CD14-positive monocyte (primary cell): ENCODE measurements around the gene ANGEL2. TPM values are rescaled to one million over a fixed set of nuclear protein-coding genes. Genes with fewer than 3 reads are reported as not detected.

Experiments
- DNase-seq, 3 donors: peaks; one replicate each; pipeline ENCODE4 v3.0.0-alpha.2; 2011 to 2022
- H2AFZ ChIP-seq: 2 replicates; pipeline ENCODE4 v1.6.0; 2012; ENCODE audit warnings: mild to moderate bottlenecking, low read depth, low read length, inconsistent platforms; ENCODE audit not compliant: insufficient read depth, poor library complexity, severe bottlenecking
- H3K27ac ChIP-seq, 2 donors: 1 replicate in 1 of 2; 2 replicates in 1 of 2; pipeline ENCODE4 v1.5.1; 2012 to 2013; ENCODE audit warnings: low read length in 2 of 2, control low read depth in 1 of 2, inconsistent platforms in 1 of 2, low read depth in 1 of 2, mild to moderate bottlenecking in 1 of 2
- H3K27me3 ChIP-seq, 2 donors: one replicate each; pipeline versions ENCODE4 v1.6.0 to v1.6.1; 2011 to 2013; ENCODE audit warnings: low read length in 2 of 2; ENCODE audit not compliant: control insufficient read depth in 2 of 2, insufficient read depth in 2 of 2
- H3K36me3 ChIP-seq, 2 donors: replicated peaks in 1 of 2; 1 replicate in 1 of 2; 2 replicates in 1 of 2; pipeline versions ENCODE4 v1.5.1 to v1.6.1; 2012 to 2013; ENCODE audit warnings: low read length in 2 of 2, control low read depth in 1 of 2, inconsistent platforms in 1 of 2, mild to moderate bottlenecking in 1 of 2; ENCODE audit not compliant: insufficient read depth in 2 of 2, control insufficient read depth in 1 of 2
- H3K4me1 ChIP-seq, 2 donors: 1 replicate in 1 of 2; 2 replicates in 1 of 2; pipeline versions ENCODE4 v1.5.1 to v1.6.1; 2012 to 2013; ENCODE audit warnings: low read length in 2 of 2, control low read depth in 1 of 2, inconsistent platforms in 1 of 2, mild to moderate bottlenecking in 1 of 2, moderate library complexity in 1 of 2; ENCODE audit not compliant: insufficient read depth in 2 of 2, control insufficient read depth in 1 of 2
- H3K4me2 ChIP-seq: replicated peaks from 2 replicates; pipeline ENCODE3; 2012; ENCODE audit warnings: low read length, moderate library complexity, mild to moderate bottlenecking; ENCODE audit not compliant: poor library complexity, severe bottlenecking; ENCODE audit errors: extremely low read depth
- H3K4me3 ChIP-seq, 3 experiments: fragments of 200-600 bp in 1 of 3; sonication (generic) in 1 of 3; replicated peaks in 1 of 3; 1 replicate in 2 of 3; 2 replicates in 1 of 3; pipeline ENCODE4 v1.5.1; 2011 to 2013; ENCODE audit warnings: low read length in 3 of 3, mild to moderate bottlenecking in 3 of 3, control low read depth in 2 of 3, low read depth in 2 of 3, inconsistent platforms in 1 of 3, moderate library complexity in 1 of 3
- H3K79me2 ChIP-seq: 2 replicates; pipeline ENCODE4 v1.6.0; 2012; ENCODE audit warnings: mild to moderate bottlenecking, control low read depth, inconsistent platforms, low read length, moderate library complexity; ENCODE audit not compliant: insufficient read depth
- H3K9ac ChIP-seq: 2 replicates; pipeline ENCODE4 v1.6.0; 2017; ENCODE audit warnings: low read length, mild to moderate bottlenecking; ENCODE audit not compliant: insufficient read depth, poor library complexity, severe bottlenecking
- H3K9me3 ChIP-seq, 2 donors: replicated peaks in 1 of 2; 1 replicate in 1 of 2; 2 replicates in 1 of 2; pipeline versions ENCODE4 v1.5.1 to v1.6.1; 2012 to 2013; ENCODE audit warnings: low read length in 2 of 2, control low read depth in 1 of 2; ENCODE audit not compliant: control insufficient read depth in 1 of 2, insufficient read depth in 1 of 2
- H4K20me1 ChIP-seq: 2 replicates; pipeline ENCODE4 v1.6.0; 2012; ENCODE audit warnings: mild to moderate bottlenecking, low read length, control low read depth, moderate library complexity; ENCODE audit not compliant: insufficient read depth
- H3K27ac Mint-ChIP-seq, 7 donors: one replicate each; pipeline ENCODE4 v1.8.0; 2020; ENCODE audit warnings: mild to moderate bottlenecking in 7 of 7, mixed read lengths in 7 of 7, moderate library complexity in 6 of 7, inconsistent platforms in 2 of 7
- H3K27me3 Mint-ChIP-seq, 3 donors: one replicate each; pipeline ENCODE4 v1.8.0; 2021 to 2022; ENCODE audit warnings: low read depth in 3 of 3, mild to moderate bottlenecking in 3 of 3, mixed read lengths in 3 of 3, moderate library complexity in 3 of 3, inconsistent platforms in 1 of 3
- H3K36me3 Mint-ChIP-seq, 2 donors: one replicate each; pipeline ENCODE4 v1.8.0; 2020; ENCODE audit warnings: mixed read lengths in 2 of 2, inconsistent platforms in 1 of 2, mild to moderate bottlenecking in 1 of 2
- H3K4me1 Mint-ChIP-seq: one replicate; pipeline ENCODE4 v1.8.0; 2020; ENCODE audit warnings: mild to moderate bottlenecking, mixed read lengths
- H3K4me3 Mint-ChIP-seq, 2 donors: one replicate each; pipeline ENCODE4 v1.8.0; 2020; ENCODE audit warnings: mild to moderate bottlenecking in 2 of 2, mixed read lengths in 2 of 2, moderate library complexity in 1 of 2
- H3K9me3 Mint-ChIP-seq, 7 donors: one replicate each; pipeline ENCODE4 v1.8.0; 2020 to 2022; ENCODE audit warnings: mixed read lengths in 7 of 7, mild to moderate bottlenecking in 6 of 7, moderate library complexity in 6 of 7, inconsistent platforms in 2 of 7
- WGBS: methylation state at CpG from one replicate; pipeline ENCODE4 v1.1.5; 2013; ENCODE audit warnings: missing lambda C conversion rate; ENCODE audit not compliant: insufficient coverage; 5-methylcytosine and 5-hydroxymethylcytosine counted together
- intact Hi-C, 2 donors: fragments of 100-400 bp; cut with micrococcal nuclease; formaldehyde crosslinking; loops; one replicate each; pipeline versions ENCODE4 v1.15.0 to v1.15.1; 2023
- polyA plus RNA-seq, 3 donors: library from polyadenylated mRNA; depleted of rRNA in 1 of 3; unstranded in 2 of 3; stranded (reverse) in 1 of 3; fragments of 300-500 nt in 2 of 3; fragments of >200 nt in 1 of 3; fragmentation: Illumina TruSeq in 2 of 3; gene quantifications; 1 replicate in 2 of 3; 2 replicates in 1 of 3; pipeline ENCODE4 v1.2.3, GENCODE V29; 2012 to 2021
- TF ChIP-seq, protein P1 (sequence below): fragments of 200-600 bp; IDR thresholded peaks from one replicate; pipeline ENCODE4 v1.8.0; 2022; ENCODE audit warnings: antibody characterized with exemption, mild to moderate bottlenecking

The ANGEL2 gene
- polyA plus RNA-seq, 3 donors, result 17.5 to 29.0 (median 18.3) TPM

- Mint-ChIP-seq H3K4me1 (no peaks in the 10 kb centered on the region), H3K27ac (peak overlapping the region in 1 of 7 donors; percentile 46), H3K27me3 (peaks cover 1 to 3% (median 2%) of the 10 kb centered on the region in 3 donors), H3K4me3 (no peak overlapping the region), H3K9me3 (peaks cover 0 to 1% (median 0%) of the 10 kb centered on the region in 7 donors), H3K36me3 (no peaks in the 10 kb centered on the region)
- H3K79me2 ChIP-seq, result no peaks in the 10 kb centered on the region
- no peak overlapping the region for H3K4me2 ChIP-seq
- intact Hi-C loops, result no loop called here
- no peak for DNase-seq
- no peak overlapping the region for H2AFZ ChIP-seq
- TF ChIP-seq, protein P1, sequence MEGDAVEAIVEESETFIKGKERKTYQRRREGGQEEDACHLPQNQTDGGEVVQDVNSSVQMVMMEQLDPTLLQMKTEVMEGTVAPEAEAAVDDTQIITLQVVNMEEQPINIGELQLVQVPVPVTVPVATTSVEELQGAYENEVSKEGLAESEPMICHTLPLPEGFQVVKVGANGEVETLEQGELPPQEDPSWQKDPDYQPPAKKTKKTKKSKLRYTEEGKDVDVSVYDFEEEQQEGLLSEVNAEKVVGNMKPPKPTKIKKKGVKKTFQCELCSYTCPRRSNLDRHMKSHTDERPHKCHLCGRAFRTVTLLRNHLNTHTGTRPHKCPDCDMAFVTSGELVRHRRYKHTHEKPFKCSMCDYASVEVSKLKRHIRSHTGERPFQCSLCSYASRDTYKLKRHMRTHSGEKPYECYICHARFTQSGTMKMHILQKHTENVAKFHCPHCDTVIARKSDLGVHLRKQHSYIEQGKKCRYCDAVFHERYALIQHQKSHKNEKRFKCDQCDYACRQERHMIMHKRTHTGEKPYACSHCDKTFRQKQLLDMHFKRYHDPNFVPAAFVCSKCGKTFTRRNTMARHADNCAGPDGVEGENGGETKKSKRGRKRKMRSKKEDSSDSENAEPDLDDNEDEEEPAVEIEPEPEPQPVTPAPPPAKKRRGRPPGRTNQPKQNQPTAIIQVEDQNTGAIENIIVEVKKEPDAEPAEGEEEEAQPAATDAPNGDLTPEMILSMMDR, result no peak
- no peaks in the 10 kb centered on the region for H3K27me3 ChIP-seq
- H3K4me1 ChIP-seq, result no peaks in the 10 kb centered on the region
- no peak overlapping the region for H3K27ac ChIP-seq
- no peak overlapping the region for H3K9ac ChIP-seq
- 100% methylated on average over 3 of the region's 7 CpGs for WGBS
- H3K36me3 ChIP-seq, result no peaks in the 10 kb centered on the region
- no peaks in the 10 kb centered on the region for H4K20me1 ChIP-seq
- H3K4me3 ChIP-seq, result no peak overlapping the region
- no peaks in the 10 kb centered on the region for H3K9me3 ChIP-seq
Measured at GRCh38 chr1:212980123-212980785, 35.4 kb downstream of the ANGEL2 start.

DNA sequence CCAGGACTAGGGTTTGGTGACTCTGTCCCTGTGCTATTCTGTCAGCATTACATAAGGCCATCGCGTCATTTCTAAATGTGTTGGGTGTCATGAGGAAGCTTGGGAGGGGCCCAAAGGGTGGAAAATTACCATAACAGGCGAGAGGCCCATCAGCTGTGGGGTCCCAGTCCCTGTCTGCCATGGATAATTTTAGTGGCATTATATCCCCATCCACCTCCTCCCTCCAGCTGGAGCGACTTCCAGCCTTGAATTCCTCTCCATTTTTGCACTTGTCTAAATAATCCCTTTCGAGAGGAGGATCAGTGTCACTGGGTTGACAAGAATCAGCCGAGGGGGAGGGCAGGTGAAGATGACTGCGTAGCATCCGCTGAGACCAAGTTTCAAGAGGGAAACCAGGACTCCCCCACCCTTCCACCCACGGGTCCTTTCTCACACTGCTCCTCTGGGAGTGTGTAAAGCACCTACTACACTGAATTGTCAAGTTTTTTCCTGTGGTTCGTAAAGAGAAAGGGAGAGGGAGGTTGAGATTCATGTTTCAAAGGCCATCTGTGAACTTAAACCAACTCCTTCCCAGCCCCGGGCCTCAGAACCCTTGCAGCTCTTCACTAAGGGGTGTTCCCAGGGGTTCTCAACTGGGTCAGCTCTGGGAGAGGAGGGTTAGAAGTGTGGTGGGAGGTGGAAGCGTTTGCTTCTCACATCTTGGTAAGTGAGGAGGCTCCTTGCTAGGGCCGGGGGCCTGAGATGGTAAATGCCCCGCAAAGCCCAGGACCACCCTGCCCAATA lies 36.1 kb downstream of the ANGEL2 start:
- no peaks in the 10 kb centered on the region for H3K79me2 ChIP-seq
- no peaks in the 10 kb centered on the region for H3K27me3 ChIP-seq
- no peaks in the 10 kb centered on the region for H3K4me1 ChIP-seq
- TF ChIP-seq, protein P1, result no peak
- peaks cover 0 to 1% (median 0%) of the 10 kb centered on the region in 7 donors for H3K9me3 Mint-ChIP-seq
- no peaks in the 10 kb centered on the region for H4K20me1 ChIP-seq
- no peaks in the 10 kb centered on the region for H3K36me3 Mint-ChIP-seq
- H3K4me3 ChIP-seq, result no peak overlapping the region
- no peak overlapping the region for H3K27ac Mint-ChIP-seq
- H3K36me3 ChIP-seq, result no peaks in the 10 kb centered on the region
- H3K4me1 Mint-ChIP-seq, result no peaks in the 10 kb centered on the region
- intact Hi-C loops, result no loop called here
- peaks cover 1 to 4% (median 3%) of the 10 kb centered on the region in 3 donors for H3K27me3 Mint-ChIP-seq
- H3K9me3 ChIP-seq, result no peaks in the 10 kb centered on the region
- 83% methylated on average over 2 of the region's 14 CpGs for WGBS
- no peak overlapping the region for H3K9ac ChIP-seq
- H3K4me3 Mint-ChIP-seq, result no peak overlapping the region
- no peak overlapping the region for H3K27ac ChIP-seq
- H3K4me2 ChIP-seq, result no peak overlapping the region
- no peak for DNase-seq
- H2AFZ ChIP-seq, result no peak overlapping the region
